Right lung (tissue), 5 donors: ENCODE measurements around the gene STON2. TPM values are rescaled to one million over a fixed set of nuclear protein-coding genes. Genes with fewer than 3 reads are reported as not detected.

Experiments
- DNase-seq, 2 donors: peaks; one replicate each; pipeline ENCODE4 v3.0.0-alpha.2; 2013
- polyA plus RNA-seq, 5 donors: library from polyadenylated mRNA; unstranded; fragments of 120-200 nt; gene quantifications; one replicate each; pipeline versions ENCODE4 v1.2.1 to v1.2.3, GENCODE V29; 2013; ENCODE audit warnings: inconsistent platforms in 1 of 5, low replicate concordance in 1 of 5; ENCODE audit not compliant: insufficient read length in 5 of 5, insufficient read depth in 1 of 5

The STON2 gene
- polyA plus RNA-seq, 5 donors, result 5.5 to 13.6 (median 9.9) TPM

DNA sequence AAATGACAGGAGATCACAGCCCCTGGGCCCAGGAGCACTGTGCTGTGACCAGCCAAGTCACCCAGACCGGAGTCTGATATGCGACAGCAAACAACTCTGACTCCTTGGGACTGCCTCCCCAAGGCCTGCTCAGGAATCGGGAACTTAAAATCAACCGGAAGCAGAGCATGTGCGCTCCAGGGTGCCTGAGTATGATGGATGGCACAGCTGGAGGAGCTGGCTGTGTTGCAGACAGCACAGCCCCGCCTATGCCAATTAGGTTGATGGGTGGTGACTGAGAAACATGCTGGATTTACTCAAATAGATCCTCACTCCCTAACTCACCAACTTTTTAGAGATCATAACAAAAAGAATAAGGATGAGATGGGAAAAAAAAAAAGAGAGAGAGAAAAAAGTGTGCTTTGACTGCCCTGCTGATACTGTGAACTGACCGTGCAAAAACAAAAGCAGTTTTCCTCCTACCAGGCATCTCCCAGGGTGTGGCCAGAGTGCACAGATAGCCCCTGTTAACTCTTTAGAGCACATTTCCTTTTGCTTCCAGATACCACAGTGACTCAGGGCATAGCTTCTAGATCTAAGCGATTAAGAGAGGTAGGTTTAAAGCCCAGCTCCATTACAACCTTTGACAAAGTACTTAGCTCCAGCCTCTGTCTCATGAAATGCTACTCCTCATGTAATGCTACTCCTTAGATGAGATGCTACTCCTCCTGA is 27.4 kb upstream of the STON2 start:
- no peak for DNase-seq

DNA sequence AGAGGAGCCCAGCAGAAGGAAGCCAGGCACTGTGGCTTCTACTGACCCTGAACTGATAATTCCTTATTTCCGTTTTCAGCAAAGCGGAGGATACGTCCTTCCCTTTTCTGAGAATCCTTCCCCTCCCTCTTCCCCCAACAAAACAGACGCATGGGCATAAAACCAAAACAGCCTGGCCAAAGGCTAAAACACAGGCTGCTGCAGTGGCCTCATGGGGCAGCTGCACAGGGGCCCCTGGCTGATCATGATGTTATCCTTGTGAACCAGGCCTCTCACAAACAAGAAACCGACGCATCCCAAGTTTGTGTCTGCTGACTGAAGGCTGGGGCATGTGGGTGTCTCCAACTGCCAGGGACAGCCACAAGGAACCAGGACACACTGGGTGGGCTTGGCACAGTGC is 23.4 kb upstream of the STON2 start:
- no peak for DNase-seq

DNA sequence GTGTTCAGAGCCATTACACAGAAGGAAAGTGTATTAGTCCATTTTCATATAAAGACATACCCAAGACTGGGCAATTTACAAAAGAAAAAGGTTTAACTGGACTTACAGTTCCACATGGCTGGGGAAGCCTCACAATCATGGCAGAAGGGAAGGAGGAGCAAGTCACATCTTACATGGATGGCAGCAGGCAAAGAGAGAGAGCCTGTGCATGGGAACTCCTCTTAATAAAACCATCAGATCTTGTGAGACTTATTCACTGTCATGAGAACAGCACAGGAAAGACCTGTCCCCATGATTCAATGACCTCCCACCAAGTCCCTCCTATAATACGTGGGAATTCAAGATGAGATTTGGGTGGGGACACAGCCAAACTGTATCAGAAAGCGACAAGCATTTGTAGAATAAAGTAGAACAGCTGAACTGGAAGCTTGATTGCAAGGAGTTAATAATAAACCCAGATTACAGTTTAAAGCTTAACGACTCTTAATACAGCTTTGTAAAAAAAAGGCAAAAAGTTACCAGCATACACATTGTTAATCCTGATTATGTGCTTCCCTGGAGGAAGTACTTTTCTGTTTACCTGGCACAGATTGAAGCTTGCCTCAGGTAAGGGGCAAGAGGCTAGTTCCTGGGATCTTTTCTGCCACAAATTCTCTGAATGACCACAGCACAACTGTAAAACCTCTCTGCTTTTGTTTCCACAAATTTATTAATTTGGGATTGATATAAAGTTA is 18.1 kb upstream of the STON2 start:
- DNase-seq, result no peak

DNA sequence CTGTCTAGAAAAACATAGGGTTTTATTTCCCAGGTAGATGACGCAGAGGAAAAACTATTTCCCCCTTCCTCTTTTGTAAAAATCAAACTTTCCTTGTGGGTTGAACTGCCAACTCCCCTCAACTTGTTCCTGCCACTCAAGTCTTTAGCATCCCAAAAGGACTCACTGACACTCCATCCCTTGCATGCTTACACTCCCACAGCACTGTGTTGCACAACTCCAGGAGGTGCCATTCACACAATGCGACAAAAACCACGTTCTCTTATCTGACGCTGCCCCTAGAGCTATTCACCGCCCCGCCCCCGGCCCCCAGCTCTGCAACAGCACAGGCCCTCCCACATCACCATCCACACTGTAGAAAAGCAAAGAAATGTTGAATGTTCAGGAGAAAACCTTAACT is 16.9 kb upstream of the STON2 start:
- no peak for DNase-seq

- no peak for DNase-seq
These were observed 16.2 kb upstream of the STON2 start for GRCh38 chr14:81416194-81416952.

- no peak for DNase-seq
These were observed 15.7 kb upstream of the STON2 start for GRCh38 chr14:81415781-81416180.

- DNase-seq, result no peak
These were observed 14.0 kb upstream of the STON2 start for GRCh38 chr14:81414123-81414522.

GRCh38 chr14:81412779-81413178 is 12.7 kb upstream of the STON2 start:
- no peak for DNase-seq

- no peak for DNase-seq
These were observed 8.5 kb upstream of the STON2 start for GRCh38 chr14:81408595-81408994.

DNA sequence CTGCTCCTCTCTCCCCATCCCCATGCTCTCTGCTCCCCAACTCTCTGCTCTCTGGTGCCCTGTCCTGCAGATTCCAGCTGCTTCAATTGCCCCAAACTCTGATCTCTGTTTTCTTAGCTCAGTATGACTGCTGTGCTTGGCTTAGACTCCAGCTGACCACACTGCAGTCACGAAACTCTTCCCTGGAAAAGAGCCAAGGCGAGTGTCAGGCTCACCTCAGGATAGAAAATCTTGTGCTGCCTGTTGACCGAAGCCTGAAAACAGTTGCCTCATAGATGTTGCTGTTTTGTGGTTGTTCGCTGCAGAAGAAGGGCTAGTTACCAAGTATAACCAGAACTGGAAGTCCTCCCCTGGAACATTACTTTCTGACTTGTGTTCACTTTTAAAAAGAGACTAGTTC is 6.7 kb upstream of the STON2 start:
- DNase-seq, result no peak

DNA sequence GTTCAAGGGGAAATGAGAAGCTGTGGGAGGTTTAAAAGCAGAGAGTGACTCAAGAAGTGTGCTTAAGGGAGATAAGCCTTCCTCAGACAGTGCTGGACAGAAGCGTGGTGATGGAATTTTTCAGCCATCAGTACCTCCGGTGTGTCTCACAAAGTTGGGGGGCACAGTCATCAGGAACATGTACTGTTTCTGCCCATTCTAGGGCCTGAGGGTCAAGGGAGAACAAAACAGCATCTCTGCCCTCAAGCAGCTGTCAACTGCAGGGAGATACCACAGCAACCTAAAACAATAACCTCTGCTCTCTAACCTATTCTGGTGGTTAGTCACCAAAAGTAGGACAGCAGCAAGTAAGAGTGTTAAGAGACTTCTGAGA is 2.0 kb upstream of the STON2 start:
- DNase-seq, result no peak

GRCh38 chr14:81401420-81402122 is 1.4 kb upstream of the STON2 start:
- no peak for DNase-seq

DNA sequence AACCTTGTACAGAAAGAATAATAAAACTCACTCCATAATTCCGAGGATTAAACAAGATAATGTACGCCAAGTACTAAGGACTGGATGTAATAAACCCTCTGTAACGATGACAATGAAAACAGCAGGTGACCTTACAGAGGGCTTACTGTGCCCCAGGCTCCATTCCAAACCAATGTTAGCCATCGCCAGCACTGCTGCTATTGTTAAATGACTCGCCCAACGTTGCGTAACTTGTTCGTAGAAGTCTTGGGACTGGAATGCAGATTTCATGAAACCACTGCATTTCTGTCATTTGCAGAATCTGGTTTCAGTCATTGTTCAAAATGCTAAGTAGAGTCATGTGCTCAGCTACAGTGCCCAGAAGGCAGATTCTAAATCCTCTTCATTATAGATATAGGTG is 728 bp upstream of the STON2 start:
- no peak for DNase-seq

DNA sequence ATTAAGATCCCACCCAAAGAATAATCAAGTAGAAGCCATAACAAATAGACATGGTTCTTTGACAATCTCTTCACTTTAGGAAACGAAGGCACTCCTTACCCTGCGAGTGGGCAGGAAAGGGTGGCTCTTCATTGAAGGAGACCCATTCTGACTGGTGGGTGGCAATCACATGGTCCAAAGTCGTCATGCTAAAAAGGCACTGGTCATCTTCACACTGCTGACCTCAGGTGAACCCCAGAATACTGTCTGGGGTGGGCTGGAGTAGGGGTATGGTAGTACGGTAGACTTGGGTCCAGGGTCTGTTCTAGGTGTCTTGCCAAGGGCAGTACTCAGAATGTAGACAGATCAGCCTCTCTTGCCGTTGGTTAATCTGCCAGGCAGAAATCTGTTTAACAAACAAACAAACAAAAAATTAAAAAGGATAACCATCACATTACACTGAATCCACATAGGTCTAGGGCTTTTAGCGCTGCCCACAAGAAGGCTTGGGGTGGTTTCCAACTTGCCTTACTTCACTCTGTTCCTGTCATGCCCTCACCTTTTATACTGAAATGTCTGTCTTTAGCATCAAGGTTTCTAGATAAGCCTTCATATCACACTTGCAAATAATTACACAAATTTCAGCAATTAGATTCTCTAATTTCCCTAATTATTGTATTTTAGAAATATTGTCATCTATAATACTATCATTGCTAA is 1.8 kb downstream of the STON2 start:
- no peak for DNase-seq

DNA sequence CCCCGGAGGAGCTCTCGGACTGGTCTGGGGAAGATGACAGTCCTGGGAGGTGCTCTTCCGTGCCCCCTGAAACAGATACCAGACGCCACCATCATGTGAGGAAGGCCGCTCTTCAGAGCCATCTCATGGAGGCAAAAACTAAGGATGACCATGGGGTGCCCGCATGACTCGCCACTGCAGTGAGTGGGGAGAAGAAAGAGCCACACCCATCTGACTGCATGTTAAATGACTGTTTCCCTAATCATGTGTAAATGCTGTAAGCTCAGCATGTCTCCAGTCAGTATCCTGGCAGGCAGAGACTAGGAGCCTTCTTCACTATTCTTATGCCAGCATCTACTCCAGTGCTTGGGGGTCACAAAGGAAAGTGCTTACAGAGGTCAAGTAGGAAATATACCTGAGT is 4.0 kb downstream of the STON2 start:
- DNase-seq, result no peak

- no peak for DNase-seq
These were observed 5.4 kb downstream of the STON2 start for GRCh38 chr14:81394739-81395138.

GRCh38 chr14:81392976-81393643 is 7.0 kb downstream of the STON2 start:
- DNase-seq, result no peak

DNA sequence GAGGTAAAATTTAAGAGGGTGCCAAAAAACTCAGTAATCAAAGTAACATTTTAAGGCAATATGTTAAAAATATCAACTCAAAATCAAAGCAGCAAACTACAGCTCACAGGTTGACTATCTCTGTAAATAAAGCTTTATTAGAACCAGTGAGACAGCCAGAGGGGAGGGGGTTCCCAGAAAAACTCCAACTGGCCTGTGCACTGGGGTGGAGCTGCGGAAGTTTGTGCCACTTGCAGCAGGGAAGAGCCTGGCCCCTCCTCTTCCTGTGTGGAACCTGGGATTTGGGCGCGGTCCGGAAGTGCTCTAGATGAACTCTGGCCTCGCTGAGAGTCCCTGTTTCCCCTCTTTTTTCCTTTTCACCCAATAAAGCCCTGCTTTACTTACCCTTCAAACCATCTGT is 8.1 kb downstream of the STON2 start:
- no peak for DNase-seq

GRCh38 chr14:81390696-81391095 is 9.4 kb downstream of the STON2 start:
- DNase-seq, result no peak

- DNase-seq, result no peak
These were observed 11.8 kb downstream of the STON2 start for GRCh38 chr14:81388336-81388735.

GRCh38 chr14:81386290-81386745 is 13.8 kb downstream of the STON2 start:
- DNase-seq, result no peak
